Brain microvascular endothelial cell (primary cell): ENCODE data around the gene EXOSC10.
A peak's percentile ranks its signal among the peaks of the same experiment; 100 is the strongest.

Source experiments
- DNase-seq: peaks from one replicate; pipeline ENCODE4 v3.0.0-alpha.2; 2020
- H3K27ac ChIP-seq: fragments of 250-450 bp; sonication (Bioruptor Pico); 2 replicates; pipeline ENCODE4 v1.5.1; 2020; ENCODE audit warnings: mild to moderate bottlenecking, moderate library complexity
- H3K27me3 ChIP-seq: fragments of 250-450 bp; sonication (Bioruptor Pico); replicated peaks from 2 replicates; pipeline ENCODE4 v1.5.1; 2020; ENCODE audit warnings: mild to moderate bottlenecking
- H3K36me3 ChIP-seq: fragments of 250-450 bp; sonication (Bioruptor Pico); replicated peaks from 2 replicates; pipeline ENCODE4 v1.5.1; 2020; ENCODE audit warnings: mild to moderate bottlenecking
- H3K4me3 ChIP-seq: 2 replicates; pipeline ENCODE4 v1.5.1; 2011; ENCODE audit warnings: low read depth, mild to moderate bottlenecking, control low read depth, low read length, moderate library complexity
- CTCF ChIP-seq: IDR thresholded peaks from 2 replicates; pipeline ENCODE4 v1.5.1; 2011; ENCODE audit warnings: low read depth, mild to moderate bottlenecking, moderate library complexity, low read length, control low read depth, inconsistent platforms; ENCODE audit errors: missing control alignments
- in situ Hi-C: cut with HindIII; loops from 2 replicates; pipeline ENCODE4 v1.10.0; 2017; ENCODE audit warnings: low sequenced_read_pairs, low pct_ligation_motif_present

EXOSC10 gene

GRCh38 chr1:11143401-11143800 lies 43.7 kb upstream of the EXOSC10 start:
- no peak for TF ChIP-seq CTCF
- Histone ChIP-seq H3K27ac (no peak overlapping the region), H3K4me3 (no peak overlapping the region), H3K36me3 (peaks cover 44% of the 10 kb centered on the region), H3K27me3 (no peaks in the 10 kb centered on the region)
- in situ Hi-C loops: no loop called here
- no peak for DNase-seq

- H3K36me3 ChIP-seq: peaks cover 44% of the 10 kb centered on the region
- H3K27ac ChIP-seq: no peak overlapping the region
- no peak overlapping the region for H3K4me3 ChIP-seq
- TF ChIP-seq CTCF: no peak
- no peak for DNase-seq
- in situ Hi-C loops: no loop called here
- H3K27me3 ChIP-seq: no peaks in the 10 kb centered on the region
Measured at GRCh38 chr1:11142618-11143391, 43.1 kb upstream of the EXOSC10 start.

- Histone ChIP-seq H3K4me3 (no peak overlapping the region), H3K27me3 (no peaks in the 10 kb centered on the region), H3K36me3 (peaks cover 29% of the 10 kb centered on the region), H3K27ac (no peak overlapping the region)
- in situ Hi-C loops: no loop called here
- peak; percentile 11 for DNase-seq
- no peak for TF ChIP-seq CTCF
Measured at GRCh38 chr1:11138952-11139351, 39.3 kb upstream of the EXOSC10 start.

GRCh38 chr1:11138029-11138428 lies 38.4 kb upstream of the EXOSC10 start:
- no peak for TF ChIP-seq CTCF
- Histone ChIP-seq H3K27ac (no peak overlapping the region), H3K27me3 (no peaks in the 10 kb centered on the region), H3K4me3 (no peak overlapping the region), H3K36me3 (peaks cover 32% of the 10 kb centered on the region)
- DNase-seq: no peak
- in situ Hi-C loops: no loop called here

- no peak overlapping the region for H3K4me3 ChIP-seq
- H3K27me3 ChIP-seq: no peaks in the 10 kb centered on the region
- in situ Hi-C loops: no loop called here
- peaks cover 50% of the 10 kb centered on the region for H3K36me3 ChIP-seq
- no peak for DNase-seq
- TF ChIP-seq CTCF: no peak
- H3K27ac ChIP-seq: no peak overlapping the region
Measured at GRCh38 chr1:11134898-11135266, 35.2 kb upstream of the EXOSC10 start.
